Right renal cortex interstitium (tissue), 3 donors: ENCODE measurements around the gene PCA3. TPM values are rescaled to one million over a fixed set of nuclear protein-coding genes. Genes with fewer than 3 reads are reported as not detected.
"Not testable (repeated sequence)": the region's sequence is repeated elsewhere in the genome, so short reads cannot be mapped to it uniquely, and the experiment has no call there.

Experiments
- DNase-seq, 3 donors: peaks; one replicate each; pipeline ENCODE4 v3.0.0-alpha.2; 2013; ENCODE audit warnings: low read depth in 3 of 3, low spot score in 2 of 3
- polyA plus RNA-seq, 3 donors: library from polyadenylated mRNA; unstranded; fragments of 120-200 nt; gene quantifications; one replicate each; pipeline ENCODE4 v1.2.1, GENCODE V29; 2013; ENCODE audit not compliant: insufficient read length in 3 of 3

PCA3 gene
- under 1 TPM; 0.26 to 0.67 (median 0.40) TPM for polyA plus RNA-seq

- DNase-seq = no peak
Observed at GRCh38 chr9:76764138-76764537, at the start of gene PCA3. TSS of gene PCA3 (plus strand) at chr9:76764438.

- DNase-seq = no peak
Observed at GRCh38 chr9:76716085-76716672, 48.1 kb upstream of the PCA3 start.

- DNase-seq = no peak
Observed at GRCh38 chr9:76717176-76717575, 47.1 kb upstream of the PCA3 start.

GRCh38 chr9:76717613-76718012 lies 46.6 kb upstream of the PCA3 start:
- DNase-seq = no peak

- no peak for DNase-seq
Observed at GRCh38 chr9:76718166-76718565, 46.1 kb upstream of the PCA3 start.

GRCh38 chr9:76720245-76720644 lies 44.0 kb upstream of the PCA3 start:
- no peak for DNase-seq

- DNase-seq = no peak
Observed at GRCh38 chr9:76725011-76725546, 39.2 kb upstream of the PCA3 start.

- DNase-seq = no peak
Observed at GRCh38 chr9:76725885-76726284, 38.4 kb upstream of the PCA3 start.

GRCh38 chr9:76729116-76729515 lies 35.1 kb upstream of the PCA3 start:
- DNase-seq = no peak

GRCh38 chr9:76729980-76730737 lies 34.1 kb upstream of the PCA3 start:
- DNase-seq = no peak

- no peak for DNase-seq
Observed at GRCh38 chr9:76730801-76731200, 33.4 kb upstream of the PCA3 start.

GRCh38 chr9:76732341-76732958 lies 31.8 kb upstream of the PCA3 start:
- DNase-seq = no peak

GRCh38 chr9:76733096-76733495 lies 31.1 kb upstream of the PCA3 start:
- DNase-seq = no peak

GRCh38 chr9:76734716-76735115 lies 29.5 kb upstream of the PCA3 start:
- no peak for DNase-seq

- no peak for DNase-seq
Observed at GRCh38 chr9:76737154-76737902, 26.9 kb upstream of the PCA3 start.

- no peak for DNase-seq
Observed at GRCh38 chr9:76738402-76738801, 25.8 kb upstream of the PCA3 start.

GRCh38 chr9:76741524-76741923 lies 22.7 kb upstream of the PCA3 start:
- DNase-seq = no peak

- not testable (repeated sequence) for DNase-seq
Observed at GRCh38 chr9:76742890-76743289, 21.3 kb upstream of the PCA3 start.

- DNase-seq = no peak
Observed at GRCh38 chr9:76743931-76744330, 20.3 kb upstream of the PCA3 start.

- no peak for DNase-seq
Observed at GRCh38 chr9:76744336-76744735, 19.9 kb upstream of the PCA3 start.

- DNase-seq = no peak
Observed at GRCh38 chr9:76751001-76751400, 13.2 kb upstream of the PCA3 start.
